K562 (cell line): ENCODE results near the gene TECPR2. TPM values are rescaled to one million over a fixed set of nuclear protein-coding genes. Genes with fewer than 3 reads are reported as not detected.

Experiments
- ATAC-seq: fragments of 200-7000 bp; cut with Tn5 transposase; 3 replicates; pipeline ENCODE4 v1.9.1; 2020; ENCODE audit warnings: moderate library complexity
- BruUV-seq: library from RNA; stranded (reverse); fragments of 400-500 nt; replicated peaks from 2 replicates; lab custom pipeline; 2021; lab: Mats Ljungman, UMichigan
- CTCF ChIA-PET: fragments of 300-600 bp; formaldehyde crosslinking; extraction: SDS; loops from one replicate; lab custom pipeline; 2021; ENCODE audit warnings: low intra/inter-chr PET ratio; lab: Yijun Ruan, JAX
- POLR2A ChIA-PET: fragments of 300-600, 350-650 bp; sonication (Branson Sonifier 250); formaldehyde crosslinking; extraction: SDS; loops from one replicate; lab custom pipeline; 2021; ENCODE audit warnings: antibody characterized with exemption, inconsistent platforms; lab: Yijun Ruan, JAX
- DNase-seq, 4 experiments: peaks; one replicate each; pipeline versions ENCODE4 v3.0.0 to v3.0.0-alpha.2; 2011 to 2018; ENCODE audit warnings: low spot score in 3 of 4, mixed read lengths in 3 of 4; ENCODE audit errors: extremely low read depth in 1 of 4
- FAIRE-seq: peaks from 2 replicates; lab custom pipeline; 2011; peaks lifted over from hg19 to GRCh38; lab: Jason Lieb, UNC
- H2AFZ ChIP-seq: 2 replicates; pipeline ENCODE4 v1.6.0; 2011; ENCODE audit warnings: low read depth, low read length, control low read depth, inconsistent platforms
- H3K27ac ChIP-seq: fragments of 200-600 bp; 3 replicates; pipeline ENCODE4 v1.8.0; 2011; ENCODE audit warnings: low read depth, mild to moderate bottlenecking, control low read depth, inconsistent platforms, low read length, moderate library complexity, mixed read lengths; ENCODE audit errors: extremely low read depth
- H3K27me3 ChIP-seq, 2 experiments: fragments of 300-600 bp in 1 of 2; 2 replicates in 1 of 2; 3 replicates in 1 of 2; pipeline versions ENCODE4 v1.6.0 to v1.8.0; 2011; ENCODE audit warnings: inconsistent platforms in 2 of 2, low read length in 2 of 2, mild to moderate bottlenecking in 1 of 2, mixed read lengths in 1 of 2, moderate library complexity in 1 of 2; ENCODE audit not compliant: control insufficient read depth in 2 of 2, insufficient read depth in 2 of 2
- H3K36me3 ChIP-seq: fragments of 300-600 bp; 3 replicates; pipeline ENCODE4 v1.8.0; 2011; ENCODE audit warnings: mild to moderate bottlenecking, low read length, inconsistent platforms; ENCODE audit not compliant: control insufficient read depth, insufficient read depth
- H3K4me1 ChIP-seq, 2 experiments: fragments of 200-600 bp in 1 of 2; replicated peaks in 1 of 2; 2 replicates in 1 of 2; 3 replicates in 1 of 2; pipeline versions ENCODE4 v1.5.1 to v1.8.0; 2011; ENCODE audit warnings: inconsistent platforms in 2 of 2, low read length in 2 of 2, mild to moderate bottlenecking in 1 of 2, mixed read lengths in 1 of 2, moderate library complexity in 1 of 2; ENCODE audit not compliant: control insufficient read depth in 2 of 2, insufficient read depth in 2 of 2
- H3K4me2 ChIP-seq: 2 replicates; pipeline ENCODE4 v1.6.1; 2011; ENCODE audit warnings: low read length, control low read depth, inconsistent platforms, mixed read lengths; ENCODE audit not compliant: insufficient read depth
- H3K4me3 ChIP-seq: fragments of 200-600 bp; sonication (generic), shearing (Covaris generic); 2 replicates; pipeline ENCODE4 v1.5.1; 2016; ENCODE audit warnings: control low read depth, inconsistent platforms
- H3K79me2 ChIP-seq: fragments of 200-600 bp; 3 replicates; pipeline ENCODE4 v1.8.0; 2011; ENCODE audit warnings: low read length, inconsistent platforms; ENCODE audit not compliant: control insufficient read depth, insufficient read depth
- H3K9ac ChIP-seq, 2 experiments: 2 replicates each; pipeline versions ENCODE4 v1.6.0 to v1.6.1; 2011; ENCODE audit warnings: low read depth in 2 of 2, low read length in 2 of 2, control low read depth in 1 of 2, inconsistent platforms in 1 of 2, mild to moderate bottlenecking in 1 of 2, mixed read lengths in 1 of 2; ENCODE audit not compliant: insufficient read depth in 1 of 2
- H3K9me1 ChIP-seq: one replicate; pipeline ENCODE4 v1.6.0; 2011; ENCODE audit warnings: inconsistent platforms, mild to moderate bottlenecking, low read length, moderate library complexity; ENCODE audit not compliant: control insufficient read depth, insufficient read depth
- H3K9me3 ChIP-seq: replicated peaks from 2 replicates; pipeline ENCODE4 v1.5.1; 2011; ENCODE audit warnings: low read depth, low read length, inconsistent platforms; ENCODE audit not compliant: control insufficient read depth, insufficient read depth
- H4K20me1 ChIP-seq: replicated peaks from 2 replicates; pipeline ENCODE4 v1.6.1; 2011; ENCODE audit warnings: low read length, inconsistent platforms, mixed read lengths; ENCODE audit not compliant: control insufficient read depth, insufficient read depth
- NR1H2 ChIP-seq: sonication (generic); formaldehyde crosslinking; IDR thresholded peaks from 2 replicates; pipeline ENCODE4 v1.4.0; 2020; ENCODE audit warnings: mild to moderate bottlenecking, missing genetic modification reagents
- SPI1 ChIP-seq: IDR thresholded peaks from 2 replicates; pipeline ENCODE4 v1.6.1; 2011; ENCODE audit warnings: low read depth, low read length, control low read depth, borderline replicate concordance
- WGBS: fragments of 100-300 bp; shearing (Covaris generic); methylation state at CpG from one replicate; pipeline ENCODE4 v1.1.6; 2016; ENCODE audit warnings: low coverage, mixed read lengths; ENCODE audit not compliant: insufficient coverage; ENCODE audit errors: missing lambda C conversion rate; 5-methylcytosine and 5-hydroxymethylcytosine counted together
- in situ Hi-C: fragments of 300-500 bp; cut with MboI; formaldehyde crosslinking; loops from 4 replicates; pipeline ENCODE4 v1.15.0; 2018; ENCODE audit warnings: inconsistent platforms, mixed read lengths
- intact Hi-C: fragments of 100-400 bp; cut with micrococcal nuclease; formaldehyde crosslinking; loops from 2 replicates; pipeline ENCODE4 v1.14.2; 2022
- polyA plus RNA-seq, 8 experiments: library from polyadenylated mRNA; depleted of rRNA in 4 of 8; stranded (reverse) in 5 of 8; unstranded in 3 of 8; fragments of >200 nt; fragmentation: Nextera tagmentation in 2 of 8; fragmentation: Illumina TruSeq in 1 of 8; extraction: Ambion mirVana in 2 of 8; extraction: Trizol in 1 of 8; gene quantifications; 2 replicates each; pipeline versions ENCODE4 v1.2.1 to v1.2.3, GENCODE V29; 2011 to 2014; ENCODE audit warnings: inconsistent platforms in 1 of 8, missing spikeins in 1 of 8
- total RNA-seq, 7 experiments: library from RNA; depleted of rRNA in 6 of 7; stranded (reverse); fragments of >200 nt in 6 of 7; fragmentation: Illumina TruSeq in 2 of 7; extraction: Trizol in 2 of 7; gene quantifications; 2 replicates each; pipeline versions ENCODE4 v1.2.1 to v1.2.3, GENCODE V29; 2011 to 2021; ENCODE audit warnings: low replicate concordance in 1 of 7

Gene TECPR2
- total and polyA plus RNA-seq, 9 of the 15 experiments (the other 6 are each of a cell fraction or from before 2014, with no cell fraction given), result 0.04 to 3.0 (median 0.83) TPM

DNA sequence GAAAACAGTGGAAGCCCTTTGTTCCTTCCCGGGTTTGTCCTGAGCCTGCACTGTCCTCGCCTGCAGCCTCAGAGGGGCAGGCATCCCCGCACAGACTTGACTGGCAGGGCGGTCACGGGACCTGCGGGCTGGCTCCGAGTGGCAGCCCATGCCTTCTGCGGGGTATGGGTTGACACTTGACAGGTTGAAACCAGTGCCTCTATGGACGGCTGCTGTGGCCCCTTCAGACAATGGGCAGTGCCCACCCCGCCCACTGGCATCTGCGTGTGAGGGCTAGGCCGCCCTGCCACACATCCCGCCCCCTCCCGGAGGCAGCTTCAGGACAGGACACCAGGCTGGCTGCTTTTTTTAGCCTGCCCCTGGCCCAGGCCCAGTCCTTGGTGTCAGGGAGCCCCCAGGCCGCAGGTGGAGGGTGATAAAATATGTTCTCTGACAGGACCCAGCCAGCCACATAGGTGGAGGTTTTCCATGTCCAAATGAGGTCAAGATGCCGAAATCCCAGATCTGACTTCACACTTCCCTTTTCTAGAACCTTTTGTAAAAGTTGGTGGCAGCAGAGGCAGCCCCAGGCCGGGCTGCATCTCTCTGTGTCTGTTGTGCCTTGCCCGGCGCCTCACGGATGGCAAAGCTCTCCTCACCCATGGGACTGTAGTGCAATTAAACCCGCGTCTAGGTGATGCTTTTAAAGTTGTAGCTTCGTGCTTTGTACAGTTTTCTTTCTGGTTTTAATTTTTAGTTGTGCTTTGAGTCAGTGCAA, 136.8 kb downstream of the TECPR2 start:
- H3K9ac ChIP-seq, result peak overlapping the region in 1 of 2 experiments; percentile 83; a peak in 1 of 4 replicates
- FAIRE-seq (no peak), DNase-seq (no peak)
- intact Hi-C loops (loop anchor here (10.0 kb wide), 1 partner anchor 535 kb away; the partner anchor contains the start of gene DYNC1H1), in situ Hi-C loops (loop anchor here (25.0 kb wide), 1 partner anchor 413 kb away; the partner anchor contains the start of gene AMN)
- H3K4me2 ChIP-seq, result no peak overlapping the region
- no peaks in the 10 kb centered on the region for H4K20me1 ChIP-seq
- no TSS peak for BruUV-seq
- no peaks in the 10 kb centered on the region for H3K9me3 ChIP-seq
- H3K79me2 ChIP-seq, result no peaks in the 10 kb centered on the region
- H3K36me3 ChIP-seq, result no peaks in the 10 kb centered on the region
- ChIA-PET CTCF (no interaction called here), POLR2A (interaction anchor here (1.0 to 1.1 kb wide), 2 partner anchors 9 to 61 kb away, joined by 3 to 5 read pairs; no protein-coding TSS in a partner anchor)
- H3K4me3 ChIP-seq, result no peak overlapping the region
- no peaks in the 10 kb centered on the region for H3K9me1 ChIP-seq
- no peak for TF ChIP-seq NR1H2 (CRISPR knock-in tag)
- TF ChIP-seq SPI1, result 0 out of 2 replicates have a peak, but pooled peaks have one; percentile 50
- TF ChIP-seq, all 486 proteins: peak for 1
- H3K27me3 ChIP-seq, result no peaks in the 10 kb centered on the region
- H2AFZ ChIP-seq, result peak overlapping the region; percentile 78; the same call in 1 of the 2 replicates
- peaks cover 29 to 66% of the 10 kb centered on the region in 2 experiments for H3K4me1 ChIP-seq
- WGBS, result 85% methylated on average over 10 of the region's 23 CpGs
- no peak for ATAC-seq
- H3K27ac ChIP-seq, result peak overlapping the region; percentile 61; the same call in 1 of the 3 replicates
